ENCODE data around the gene CEMIP. TPM values are rescaled to one million over a fixed set of nuclear protein-coding genes. Genes with fewer than 3 reads are reported as not detected.

CEMIP gene
- polyA plus RNA-seq, 3 donors = not detected

- Histone ChIP-seq H2AFZ (ENCODE audit: insufficient read depth, low read depth, low read length, poor library complexity, severe bottlenecking) (no peak overlapping the region), H3K4me3 (replicated peaks in 1 of 3; ENCODE audit: low read depth in 2 of 3, low read length in 3 of 3) (no peak overlapping the region), H3K4me1 (ENCODE audit: control insufficient read depth in 1 of 2, insufficient read depth in 2 of 2, low read length in 2 of 2) (no peaks in the 10 kb centered on the region), H3K36me3 (replicated peaks in 1 of 2; ENCODE audit: control insufficient read depth in 1 of 2, insufficient read depth in 2 of 2, low read length in 2 of 2) (no peaks in the 10 kb centered on the region), H3K27me3 (ENCODE audit: control insufficient read depth in 2 of 2, insufficient read depth in 2 of 2, low read length in 2 of 2) (no peaks in the 10 kb centered on the region), H3K4me2 (replicated peaks; ENCODE audit: extremely low read depth, low read length, poor library complexity, severe bottlenecking) (no peak overlapping the region), H4K20me1 (ENCODE audit: insufficient read depth, low read length) (no peaks in the 10 kb centered on the region), H3K9me3 (replicated peaks in 1 of 2; ENCODE audit: control insufficient read depth in 1 of 2, insufficient read depth in 1 of 2, low read length in 2 of 2) (peaks cover 0 to 3% of the 10 kb centered on the region in 2 donors), H3K27ac (ENCODE audit: low read depth in 1 of 2, low read length in 2 of 2) (no peak overlapping the region), H3K79me2 (ENCODE audit: insufficient read depth, low read length) (no peaks in the 10 kb centered on the region), H3K9ac (ENCODE audit: insufficient read depth, low read length, poor library complexity, severe bottlenecking) (no peak overlapping the region)
- WGBS (ENCODE audit: insufficient coverage) = 95% methylated on average over 7 of the region's 7 CpGs
- intact Hi-C loops (cut with micrococcal nuclease) = no loop called here
- DNase-seq = no peak
- TF ChIP-seq, protein P1, sequence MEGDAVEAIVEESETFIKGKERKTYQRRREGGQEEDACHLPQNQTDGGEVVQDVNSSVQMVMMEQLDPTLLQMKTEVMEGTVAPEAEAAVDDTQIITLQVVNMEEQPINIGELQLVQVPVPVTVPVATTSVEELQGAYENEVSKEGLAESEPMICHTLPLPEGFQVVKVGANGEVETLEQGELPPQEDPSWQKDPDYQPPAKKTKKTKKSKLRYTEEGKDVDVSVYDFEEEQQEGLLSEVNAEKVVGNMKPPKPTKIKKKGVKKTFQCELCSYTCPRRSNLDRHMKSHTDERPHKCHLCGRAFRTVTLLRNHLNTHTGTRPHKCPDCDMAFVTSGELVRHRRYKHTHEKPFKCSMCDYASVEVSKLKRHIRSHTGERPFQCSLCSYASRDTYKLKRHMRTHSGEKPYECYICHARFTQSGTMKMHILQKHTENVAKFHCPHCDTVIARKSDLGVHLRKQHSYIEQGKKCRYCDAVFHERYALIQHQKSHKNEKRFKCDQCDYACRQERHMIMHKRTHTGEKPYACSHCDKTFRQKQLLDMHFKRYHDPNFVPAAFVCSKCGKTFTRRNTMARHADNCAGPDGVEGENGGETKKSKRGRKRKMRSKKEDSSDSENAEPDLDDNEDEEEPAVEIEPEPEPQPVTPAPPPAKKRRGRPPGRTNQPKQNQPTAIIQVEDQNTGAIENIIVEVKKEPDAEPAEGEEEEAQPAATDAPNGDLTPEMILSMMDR (IDR thresholded peaks at IDR 0.05) = no peak
- H3K9me3 Mint-ChIP-seq = peaks cover 0 to 9% (median 5%) of the 10 kb centered on the region in 7 donors
- peaks cover 10% of the 10 kb centered on the region for H3K4me1 Mint-ChIP-seq
- no peak overlapping the region for H3K4me3 Mint-ChIP-seq
- no peaks in the 10 kb centered on the region for H3K36me3 Mint-ChIP-seq
- no peak overlapping the region for H3K27ac Mint-ChIP-seq
- peaks cover 0 to 4% (median 0%) of the 10 kb centered on the region in 3 donors for H3K27me3 Mint-ChIP-seq (ENCODE audit: low read depth in 3 of 3)
Observed at GRCh38 chr15:80730387-80730786, 48.8 kb upstream of the CEMIP start.

- H2AFZ ChIP-seq (ENCODE audit: insufficient read depth, low read depth, low read length, poor library complexity, severe bottlenecking) = no peak overlapping the region
- no peak overlapping the region for H3K27ac ChIP-seq (ENCODE audit: low read depth in 1 of 2, low read length in 2 of 2)
- Mint-ChIP-seq H3K27me3 (ENCODE audit: low read depth in 3 of 3) (peaks cover 0 to 4% (median 0%) of the 10 kb centered on the region in 3 donors), H3K4me1 (peaks cover 10% of the 10 kb centered on the region), H3K4me3 (no peak overlapping the region), H3K36me3 (no peaks in the 10 kb centered on the region), H3K9me3 (peaks cover 0 to 6% (median 3%) of the 10 kb centered on the region in 7 donors), H3K27ac (no peak overlapping the region)
- TF ChIP-seq, protein P1 (IDR thresholded peaks at IDR 0.05) = no peak
- H3K9ac ChIP-seq (ENCODE audit: insufficient read depth, low read length, poor library complexity, severe bottlenecking) = no peak overlapping the region
- 33% methylated on average over 5 of the region's 6 CpGs for WGBS (ENCODE audit: insufficient coverage)
- H3K4me3 ChIP-seq (replicated peaks in 1 of 3; ENCODE audit: low read depth in 2 of 3, low read length in 3 of 3) = no peak overlapping the region
- no peaks in the 10 kb centered on the region for H3K79me2 ChIP-seq (ENCODE audit: insufficient read depth, low read length)
- intact Hi-C loops (cut with micrococcal nuclease) = no loop called here
- H3K36me3 ChIP-seq (replicated peaks in 1 of 2; ENCODE audit: control insufficient read depth in 1 of 2, insufficient read depth in 2 of 2, low read length in 2 of 2) = no peaks in the 10 kb centered on the region
- no peaks in the 10 kb centered on the region for H3K27me3 ChIP-seq (ENCODE audit: control insufficient read depth in 2 of 2, insufficient read depth in 2 of 2, low read length in 2 of 2)
- no peaks in the 10 kb centered on the region for H3K9me3 ChIP-seq (replicated peaks in 1 of 2; ENCODE audit: control insufficient read depth in 1 of 2, insufficient read depth in 1 of 2, low read length in 2 of 2)
- DNase-seq = peak in 1 of 3 donors; percentile 8
- no peaks in the 10 kb centered on the region for H3K4me1 ChIP-seq (ENCODE audit: control insufficient read depth in 1 of 2, insufficient read depth in 2 of 2, low read length in 2 of 2)
- no peak overlapping the region for H3K4me2 ChIP-seq (replicated peaks; ENCODE audit: extremely low read depth, low read length, poor library complexity, severe bottlenecking)
- no peaks in the 10 kb centered on the region for H4K20me1 ChIP-seq (ENCODE audit: insufficient read depth, low read length)
Observed at GRCh38 chr15:80730926-80731325, 48.2 kb upstream of the CEMIP start.
